HepG2 (cell line): ENCODE measurements around the gene GALNT11. TPM values are rescaled to one million over a fixed set of nuclear protein-coding genes. Genes with fewer than 3 reads are reported as not detected.

Source experiments
- ATAC-seq: fragments of 200-7000 bp; cut with Tn5 transposase; 3 replicates; pipeline ENCODE4 v1.9.1; 2020; ENCODE audit warnings: mild to moderate bottlenecking, moderate library complexity
- BruUV-seq: library from RNA; stranded (reverse); fragments of 400-500 nt; replicated peaks from 2 replicates; lab custom pipeline; 2021; lab: Mats Ljungman, UMichigan
- CTCF ChIA-PET: fragments of 300-600 bp; formaldehyde crosslinking; extraction: SDS; loops from one replicate; lab custom pipeline; 2021; ENCODE audit warnings: low total read pairs, inconsistent platforms, low intra/inter-chr PET ratio; lab: Yijun Ruan, JAX
- POLR2A ChIA-PET: fragments of 350-600 bp; sonication (Branson Sonifier 250); formaldehyde crosslinking; loops from one replicate; lab custom pipeline; 2020; ENCODE audit warnings: antibody characterized with exemption, inconsistent platforms; lab: Yijun Ruan, JAX
- DNase-seq: peaks from one replicate; pipeline ENCODE4 v3.0.0-alpha.2; 2015; ENCODE audit warnings: low spot score
- FAIRE-seq: peaks from 3 replicates; lab custom pipeline; 2011; peaks lifted over from hg19 to GRCh38; lab: Jason Lieb, UNC
- H2AFZ ChIP-seq: one replicate; pipeline ENCODE4 v1.6.1; 2011; ENCODE audit warnings: low read length, inconsistent platforms
- H3K27ac ChIP-seq: fragments of 300-600 bp; 3 replicates; pipeline ENCODE4 v1.8.0; 2011; ENCODE audit warnings: mixed run types, mild to moderate bottlenecking, mixed read lengths, low read length, inconsistent platforms; ENCODE audit not compliant: insufficient read depth; ENCODE audit errors: extremely low read length
- H3K27me3 ChIP-seq, 2 experiments: fragments of 200-600 bp in 1 of 2; 2 replicates in 1 of 2; 3 replicates in 1 of 2; pipeline versions ENCODE4 v1.6.0 to v1.8.0; 2011; ENCODE audit warnings: low read length in 2 of 2, mild to moderate bottlenecking in 2 of 2, moderate library complexity in 2 of 2, inconsistent platforms in 1 of 2; ENCODE audit not compliant: insufficient read depth in 2 of 2, control insufficient read depth in 1 of 2
- H3K36me3 ChIP-seq, 2 experiments: fragments of 200-600 bp in 1 of 2; replicated peaks in 1 of 2; 2 replicates in 1 of 2; 3 replicates in 1 of 2; pipeline versions ENCODE4 v1.5.1 to v1.8.0; 2011; ENCODE audit warnings: low read length in 2 of 2, inconsistent platforms in 1 of 2; ENCODE audit not compliant: insufficient read depth in 2 of 2, control insufficient read depth in 1 of 2
- H3K4me1 ChIP-seq: 2 replicates; pipeline ENCODE4 v1.5.1; 2012; ENCODE audit warnings: low read length, inconsistent platforms; ENCODE audit not compliant: insufficient read depth
- H3K4me2 ChIP-seq: 2 replicates; pipeline ENCODE4 v1.6.0; 2011; ENCODE audit warnings: low read depth, low read length, inconsistent platforms
- H3K4me3 ChIP-seq, 3 experiments: fragments of 200-600 bp in 1 of 3; sonication (generic), shearing (Covaris generic) in 1 of 3; replicated peaks in 1 of 3; 2 replicates each; pipeline ENCODE4 v1.5.1; 2011 to 2016; ENCODE audit warnings: low read length in 3 of 3, inconsistent platforms in 2 of 3, low read depth in 2 of 3, mild to moderate bottlenecking in 2 of 3, control low read depth in 1 of 3, mixed read lengths in 1 of 3; ENCODE audit not compliant: insufficient read depth in 1 of 3
- H3K79me2 ChIP-seq: one replicate; pipeline ENCODE4 v1.6.1; 2011; ENCODE audit warnings: low read length, inconsistent platforms; ENCODE audit not compliant: insufficient read depth
- H3K9ac ChIP-seq: 2 replicates; pipeline ENCODE4 v1.6.0; 2011; ENCODE audit warnings: mild to moderate bottlenecking, low read depth, low read length, inconsistent platforms; ENCODE audit not compliant: insufficient read depth
- H3K9me3 ChIP-seq: 2 replicates; pipeline ENCODE4 v1.5.1; 2012; ENCODE audit warnings: mild to moderate bottlenecking, low read length
- H4K20me1 ChIP-seq: 2 replicates; pipeline ENCODE4 v1.6.0; 2011; ENCODE audit warnings: inconsistent platforms, mild to moderate bottlenecking, low read length, moderate library complexity; ENCODE audit not compliant: insufficient read depth
- NFYB ChIP-seq: sonication (generic); formaldehyde crosslinking; IDR thresholded peaks from 2 replicates; pipeline ENCODE4 v1.4.0; 2020; ENCODE audit warnings: missing genetic modification reagents
- PHF5A ChIP-seq: IDR thresholded peaks from one replicate; pipeline ENCODE4 v1.6.1; 2018; ENCODE audit warnings: low read depth, missing genetic modification reagents; ENCODE audit not compliant: unreplicated experiment
- TGIF2 ChIP-seq: IDR thresholded peaks from 2 replicates; pipeline ENCODE4 v1.6.1; 2016; ENCODE audit warnings: control low read depth, missing compliant biosample characterization
- WGBS: methylation state at CpG from one replicate; pipeline ENCODE4 v1.1.6; 2017; ENCODE audit warnings: low lambda C conversion rate; 5-methylcytosine and 5-hydroxymethylcytosine counted together
- in situ Hi-C: cut with HindIII; loops from 2 replicates; pipeline ENCODE4 v1.10.0; 2017; ENCODE audit warnings: low pct_unique_long_range_greater_than_20kb; ENCODE audit not compliant: extremely low pct_ligation_motif_present
- intact Hi-C: fragments of 100-400 bp; cut with micrococcal nuclease; formaldehyde crosslinking; loops from one replicate; pipeline ENCODE4 v1.10.0; 2022; ENCODE audit not compliant: unreplicated experiment
- polyA plus RNA-seq, 8 experiments: library from polyadenylated mRNA; depleted of rRNA in 3 of 8; stranded (reverse) in 7 of 8; unstranded in 1 of 8; fragments of >200 nt; fragmentation: Illumina TruSeq in 4 of 8; extraction: Trizol in 4 of 8; gene quantifications; 2 replicates each; pipeline versions ENCODE4 v1.2.1 to v1.2.3, GENCODE V29; 2011 to 2016; ENCODE audit warnings: low read depth in 4 of 8, missing spikeins in 1 of 8, mixed read lengths in 1 of 8; ENCODE audit not compliant: insufficient read depth in 1 of 8
- total RNA-seq, 5 experiments: library from RNA; depleted of rRNA; stranded (reverse); fragments of >200 nt; fragmentation: Illumina TruSeq; extraction: Trizol; gene quantifications; 2 replicates each; pipeline ENCODE4 v1.2.3, GENCODE V29; 2016; ENCODE audit warnings: low read depth in 1 of 5
- TF ChIP-seq, protein P1 (sequence below): sonication (generic); formaldehyde crosslinking; IDR thresholded peaks from 2 replicates; pipeline ENCODE4 v1.8.1; 2022; ENCODE audit warnings: mild to moderate bottlenecking, missing genetic modification reagents

Gene GALNT11
- total and polyA plus RNA-seq, 2 of the 13 experiments (the other 11 are each of a cell fraction or from before 2014, with no cell fraction given): 9.3 to 16.3 TPM

DNA sequence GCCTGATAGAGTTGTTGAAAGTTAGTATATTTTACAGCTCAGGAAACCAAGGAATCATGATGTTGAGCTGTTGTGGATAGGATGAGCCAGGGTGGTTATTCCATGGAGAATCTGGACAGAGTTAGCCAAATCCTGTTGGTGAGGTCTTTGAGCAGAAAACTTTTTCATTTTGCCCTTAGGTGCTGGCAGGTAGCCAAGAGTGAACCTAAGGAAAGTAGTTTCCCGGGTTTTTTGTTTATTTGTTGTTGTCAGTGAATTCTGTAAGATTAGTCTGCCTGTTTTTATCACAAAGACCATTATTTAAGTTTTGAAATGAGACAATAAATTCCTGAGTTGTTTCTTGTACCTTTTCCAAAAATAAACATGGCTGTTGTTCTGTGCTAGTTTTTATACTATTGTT is 61.0 kb downstream of the GALNT11 start:
- ChIA-PET CTCF (no interaction called here), POLR2A (no interaction called here)
- no peaks in the 10 kb centered on the region for H3K79me2 ChIP-seq
- no peaks in the 10 kb centered on the region for H4K20me1 ChIP-seq
- H3K27ac ChIP-seq: no peak overlapping the region
- WGBS: 75% methylated on average over 1 of the region's 1 CpG
- H3K36me3 ChIP-seq: no peaks in the 10 kb centered on the region
- no peak for FAIRE-seq
- ATAC-seq: no peak
- no peak for TF ChIP-seq NFYB
- no peak for DNase-seq
- H3K4me3 ChIP-seq: no peak overlapping the region
- BruUV-seq: no TSS peak
- no peak overlapping the region for H3K9ac ChIP-seq
- H3K4me2 ChIP-seq: no peak overlapping the region
- in situ Hi-C loops (no loop called here), intact Hi-C loops (no loop called here)
- no peaks in the 10 kb centered on the region for H3K27me3 ChIP-seq
- no peak overlapping the region for H2AFZ ChIP-seq
- peaks cover 12% of the 10 kb centered on the region for H3K9me3 ChIP-seq
- H3K4me1 ChIP-seq: peaks cover 15% of the 10 kb centered on the region

DNA sequence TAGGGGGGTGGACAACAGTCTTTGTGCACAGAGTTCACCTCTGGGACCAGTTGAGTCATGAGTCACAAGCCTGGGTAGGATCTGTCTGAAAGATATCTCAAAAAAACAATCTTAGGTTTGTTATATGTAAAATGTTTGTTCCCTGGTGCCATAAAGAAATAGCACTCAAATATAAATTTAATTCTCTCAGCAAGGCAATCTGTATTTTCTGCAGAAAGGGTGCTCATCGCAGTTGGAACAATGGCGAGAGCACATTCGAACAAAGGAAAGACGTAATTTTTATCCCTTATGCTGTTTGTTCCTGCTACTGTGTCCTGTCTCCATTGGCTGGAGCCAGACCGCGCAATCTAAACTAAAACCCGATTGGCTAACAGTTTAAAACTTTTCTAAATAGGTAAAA is 63.7 kb downstream of the GALNT11 start:
- Histone ChIP-seq H3K27me3 (no peaks in the 10 kb centered on the region), H2AFZ (no peak overlapping the region), H3K27ac (no peak overlapping the region), H3K4me3 (no peak overlapping the region), H3K4me2 (no peak overlapping the region), H4K20me1 (no peaks in the 10 kb centered on the region), H3K79me2 (no peaks in the 10 kb centered on the region), H3K9ac (no peak overlapping the region), H3K9me3 (peaks cover 12% of the 10 kb centered on the region), H3K4me1 (no peaks in the 10 kb centered on the region), H3K36me3 (no peaks in the 10 kb centered on the region)
- CTCF ChIA-PET: no interaction called here
- no peak for ATAC-seq
- FAIRE-seq: no peak
- no TSS peak for BruUV-seq
- no peak for DNase-seq
- TF ChIP-seq TGIF2 (CRISPR knock-in tag) (no peak), PHF5A (no peak)
- TF ChIP-seq, protein P1, sequence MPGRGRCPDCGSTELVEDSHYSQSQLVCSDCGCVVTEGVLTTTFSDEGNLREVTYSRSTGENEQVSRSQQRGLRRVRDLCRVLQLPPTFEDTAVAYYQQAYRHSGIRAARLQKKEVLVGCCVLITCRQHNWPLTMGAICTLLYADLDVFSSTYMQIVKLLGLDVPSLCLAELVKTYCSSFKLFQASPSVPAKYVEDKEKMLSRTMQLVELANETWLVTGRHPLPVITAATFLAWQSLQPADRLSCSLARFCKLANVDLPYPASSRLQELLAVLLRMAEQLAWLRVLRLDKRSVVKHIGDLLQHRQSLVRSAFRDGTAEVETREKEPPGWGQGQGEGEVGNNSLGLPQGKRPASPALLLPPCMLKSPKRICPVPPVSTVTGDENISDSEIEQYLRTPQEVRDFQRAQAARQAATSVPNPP (CRISPR knock-in tag): no peak
- 97% methylated on average over 7 of the region's 7 CpGs for WGBS
- intact Hi-C loops: no loop called here
- in situ Hi-C loops: no loop called here
- POLR2A ChIA-PET: no interaction called here
